Measurements from ENCODE around the gene THRB.

THRB gene

GRCh38 chr3:24372559-24373197 is 122.0 kb downstream of the THRB start:
- no peak for DNase-seq

GRCh38 chr3:24370352-24371090 is 124.1 kb downstream of the THRB start:
- no peak for DNase-seq

- DNase-seq, result no peak
Measured at GRCh38 chr3:24368605-24369004, 126.0 kb downstream of the THRB start.

DNA sequence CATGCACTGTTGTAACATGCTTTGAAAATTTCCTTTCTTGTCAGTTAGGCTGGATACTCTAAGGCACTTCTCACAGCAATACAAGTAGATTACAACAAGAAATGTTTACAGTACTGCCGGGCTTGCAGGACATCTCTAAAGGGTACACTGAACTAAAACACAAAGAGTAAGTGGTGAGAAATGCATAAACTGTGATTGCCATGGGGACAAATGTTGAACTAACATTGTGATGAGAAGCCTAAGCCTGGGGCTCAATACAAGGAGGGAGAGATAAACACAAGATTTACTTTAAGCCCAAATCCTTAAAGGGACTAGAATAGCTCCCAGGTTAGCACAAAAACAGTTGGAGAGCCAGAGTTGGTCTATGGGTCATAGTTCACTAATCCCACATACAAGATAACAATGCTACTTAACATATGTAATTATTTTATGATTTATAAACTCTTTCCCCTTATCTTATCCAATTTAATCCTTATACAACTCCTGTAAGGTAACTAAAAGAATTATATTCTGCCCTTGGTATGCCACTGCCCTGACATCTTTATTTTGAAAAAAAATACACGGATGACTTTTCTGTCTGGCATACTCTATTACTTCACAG is 126.9 kb downstream of the THRB start:
- DNase-seq, result no peak

GRCh38 chr3:24367216-24367615 is 127.4 kb downstream of the THRB start:
- DNase-seq, result no peak

DNA sequence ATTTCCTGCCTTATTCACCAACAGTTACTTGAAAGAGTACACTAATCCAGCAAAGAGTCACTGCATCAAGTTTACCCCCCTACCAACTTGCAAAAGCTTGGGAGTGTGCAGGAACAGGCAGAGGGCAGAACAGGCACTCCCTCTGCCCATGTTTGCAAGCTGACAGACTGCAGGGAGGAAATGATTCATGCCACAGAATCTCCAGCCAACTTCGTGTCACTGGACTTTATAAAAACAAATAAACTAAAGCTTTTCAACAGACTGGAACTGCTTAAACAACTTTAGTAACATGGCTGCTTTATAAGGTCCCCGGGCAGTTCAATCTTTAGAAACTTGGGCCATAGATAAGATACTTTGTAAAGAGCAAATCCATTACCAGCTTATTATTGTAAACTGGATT is 129.5 kb downstream of the THRB start:
- DNase-seq, result no peak

- DNase-seq, result no peak
Measured at GRCh38 chr3:24364359-24364758, 130.3 kb downstream of the THRB start.

- no peak for DNase-seq
Measured at GRCh38 chr3:24363242-24363641, 131.4 kb downstream of the THRB start.

DNA sequence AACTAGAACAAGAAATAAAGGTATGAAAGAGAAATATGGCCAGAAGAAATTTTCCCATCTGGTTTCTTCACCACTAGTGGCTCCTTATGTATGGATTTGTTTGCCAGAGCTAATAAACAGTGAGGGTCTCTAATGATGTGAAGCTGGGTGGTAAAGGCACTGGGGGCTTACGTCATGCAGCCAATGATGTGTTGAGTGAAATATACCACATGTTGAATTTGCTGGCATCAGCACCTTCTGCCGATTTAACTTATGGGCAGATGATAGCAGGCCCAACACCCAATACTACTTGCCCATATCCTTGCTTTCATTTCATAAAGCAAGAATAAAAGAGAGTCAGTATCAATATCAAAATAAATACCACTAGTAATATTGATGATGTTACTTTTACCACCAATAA is 133.0 kb downstream of the THRB start:
- DNase-seq, result no peak

- no peak for DNase-seq
Measured at GRCh38 chr3:24360957-24361356, 133.7 kb downstream of the THRB start.

- no peak for DNase-seq
Measured at GRCh38 chr3:24359645-24360462, 134.8 kb downstream of the THRB start.

DNA sequence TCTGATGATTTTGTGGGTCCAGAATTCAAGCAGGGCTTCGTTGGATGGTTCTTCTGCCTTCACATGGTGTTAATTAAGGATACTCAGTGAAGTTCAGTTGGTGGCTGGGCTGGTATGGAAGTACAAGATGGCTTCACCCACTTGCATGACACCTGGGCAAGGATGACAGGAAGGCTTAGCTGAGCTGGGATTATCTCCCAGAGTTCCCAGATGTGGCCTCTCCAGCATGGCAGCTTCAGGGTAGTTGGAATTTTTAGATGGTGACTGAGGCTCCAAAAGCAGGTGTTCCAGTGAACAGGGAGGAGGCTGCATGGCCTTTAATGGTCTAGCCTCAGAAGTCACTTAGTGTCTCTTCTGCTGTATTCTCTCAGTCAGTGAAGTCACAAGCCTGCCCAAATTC is 135.5 kb downstream of the THRB start:
- no peak for DNase-seq

DNA sequence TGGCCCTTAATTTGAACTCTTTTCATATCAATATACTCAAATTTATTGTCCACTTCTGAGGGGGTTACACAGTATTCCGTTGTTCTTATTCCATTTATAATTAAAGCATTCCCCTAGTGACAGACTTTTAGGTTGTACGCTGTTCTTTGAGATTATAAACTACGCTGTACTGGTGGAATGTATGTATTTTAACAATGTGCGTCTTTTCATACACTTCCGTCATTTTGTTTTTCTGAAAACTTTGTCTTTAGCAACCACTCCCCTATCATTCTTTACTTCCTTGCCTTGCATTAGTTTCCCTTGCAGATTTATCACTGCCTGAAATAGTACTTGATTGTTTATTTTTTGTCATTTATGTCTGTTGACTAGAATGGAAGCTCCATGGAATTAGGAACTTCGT is 137.0 kb downstream of the THRB start:
- no peak for DNase-seq

DNA sequence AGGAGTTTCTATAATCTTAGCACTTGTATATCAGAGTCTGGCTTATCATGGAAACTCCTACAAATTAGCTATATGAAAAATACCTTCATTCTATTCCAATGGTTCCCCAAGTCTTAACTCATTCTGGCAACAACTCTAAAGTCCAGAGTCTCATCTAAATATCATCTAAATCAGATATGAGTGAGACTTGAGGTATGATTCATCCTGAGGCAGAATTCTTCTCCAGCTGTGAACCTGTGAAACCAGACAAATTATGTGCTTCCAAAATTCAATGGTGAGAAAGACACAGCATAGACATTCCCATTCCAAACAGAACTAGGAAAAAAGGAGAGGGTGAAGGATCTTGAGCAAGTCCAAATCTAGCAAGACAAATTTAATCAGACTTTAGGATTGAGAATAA is 138.8 kb downstream of the THRB start:
- DNase-seq, result no peak

DNA sequence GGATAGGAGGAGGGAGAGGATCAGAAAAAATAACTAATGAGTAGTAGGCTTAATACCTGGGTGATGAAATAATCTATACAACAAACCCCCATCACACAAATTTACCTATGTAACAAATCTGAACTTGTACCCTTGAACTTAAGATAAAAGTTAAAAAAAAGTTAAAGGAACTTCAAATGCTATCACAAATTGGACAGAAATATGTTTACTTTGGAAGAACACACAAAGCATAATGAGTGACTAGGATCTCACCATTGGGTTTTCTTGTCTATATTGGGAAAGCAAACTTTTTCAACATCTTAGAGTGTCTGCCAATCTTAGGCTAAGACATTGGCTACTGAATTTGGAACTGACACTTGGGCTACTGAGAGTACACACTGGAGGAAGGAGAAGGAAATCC is 140.4 kb downstream of the THRB start:
- no peak for DNase-seq

DNA sequence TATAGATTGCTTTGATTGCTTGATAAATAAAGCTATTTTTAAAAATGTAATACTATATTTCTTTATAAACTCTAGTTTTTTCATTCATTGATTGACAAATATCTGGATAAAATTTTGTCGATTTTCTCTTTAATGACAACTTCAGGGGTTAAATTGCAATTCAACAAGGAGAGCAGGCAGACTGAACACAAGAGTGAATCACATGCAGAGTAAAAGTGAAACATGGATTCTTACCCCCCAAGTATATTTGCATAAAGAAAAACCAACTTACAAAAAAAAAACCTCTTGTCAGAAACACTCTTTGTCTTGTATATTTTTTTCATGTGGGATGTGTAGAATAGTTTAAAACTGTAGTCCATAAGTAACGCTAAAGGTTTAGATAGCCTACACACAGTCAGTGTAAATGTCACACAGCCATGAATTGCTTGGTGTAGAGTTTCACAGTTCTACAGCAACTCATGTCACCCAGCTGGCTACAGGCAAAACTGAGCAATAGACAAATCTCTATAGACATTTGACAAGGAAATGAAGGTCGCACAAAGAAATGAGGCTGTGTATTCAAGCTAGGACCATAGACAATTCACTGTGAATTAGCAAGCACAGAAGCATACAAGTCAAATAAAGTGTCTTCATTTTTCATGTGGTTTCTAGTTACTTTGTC is 141.6 kb downstream of the THRB start:
- no peak for DNase-seq

DNA sequence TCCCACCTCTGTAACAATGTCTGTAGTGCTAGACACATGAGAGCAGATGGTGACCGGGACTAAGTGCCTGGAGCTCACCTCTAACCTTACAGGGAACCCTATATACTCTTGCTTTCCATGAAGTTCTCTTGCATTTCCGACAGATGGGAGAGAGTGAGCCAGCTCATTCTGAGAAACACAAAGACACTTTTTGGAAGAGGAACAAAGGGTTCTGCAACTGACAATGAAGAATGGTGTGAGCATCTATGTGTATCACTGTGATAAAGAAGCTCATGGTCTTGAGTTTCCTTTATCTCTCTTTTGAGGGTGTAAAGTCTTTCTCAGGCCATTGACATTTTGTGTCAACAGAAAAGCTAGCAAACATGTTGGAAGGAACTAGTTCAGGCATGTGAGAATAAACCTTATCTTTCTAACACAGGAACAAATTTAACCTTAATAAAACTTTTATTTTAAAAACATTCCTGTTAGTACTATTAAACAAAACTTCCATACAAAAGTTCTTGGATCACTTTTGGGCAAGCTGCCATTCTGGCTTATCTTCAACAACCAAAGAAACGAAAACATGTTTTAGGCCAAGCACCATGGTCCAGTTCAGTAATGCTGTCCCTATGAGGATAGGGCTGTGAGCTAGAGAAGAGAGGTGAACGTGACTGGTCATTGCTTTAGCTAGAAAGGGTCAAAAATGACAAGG is 142.7 kb downstream of the THRB start:
- no peak for DNase-seq

- DNase-seq, result no peak
Measured at GRCh38 chr3:24349367-24350019, 145.2 kb downstream of the THRB start.

DNA sequence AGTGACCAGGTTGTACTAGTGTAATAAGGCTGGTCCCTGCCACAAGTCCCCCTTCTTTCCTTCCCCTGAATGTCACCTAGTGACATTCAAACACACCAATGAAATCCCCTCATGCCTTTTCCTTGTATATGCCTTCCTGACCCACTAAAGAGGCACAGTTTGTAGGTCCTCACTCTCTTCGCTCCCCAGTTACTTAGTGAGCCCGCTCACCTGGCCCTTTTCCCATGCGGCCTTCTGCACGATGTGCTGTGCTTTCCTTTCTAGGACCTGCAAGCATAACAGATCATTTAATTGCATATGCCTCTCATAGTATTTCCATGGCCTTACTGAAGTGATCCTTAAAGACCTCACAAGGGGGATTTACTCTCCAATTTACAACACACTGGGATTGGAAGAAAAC is 146.3 kb downstream of the THRB start:
- DNase-seq, result no peak

DNA sequence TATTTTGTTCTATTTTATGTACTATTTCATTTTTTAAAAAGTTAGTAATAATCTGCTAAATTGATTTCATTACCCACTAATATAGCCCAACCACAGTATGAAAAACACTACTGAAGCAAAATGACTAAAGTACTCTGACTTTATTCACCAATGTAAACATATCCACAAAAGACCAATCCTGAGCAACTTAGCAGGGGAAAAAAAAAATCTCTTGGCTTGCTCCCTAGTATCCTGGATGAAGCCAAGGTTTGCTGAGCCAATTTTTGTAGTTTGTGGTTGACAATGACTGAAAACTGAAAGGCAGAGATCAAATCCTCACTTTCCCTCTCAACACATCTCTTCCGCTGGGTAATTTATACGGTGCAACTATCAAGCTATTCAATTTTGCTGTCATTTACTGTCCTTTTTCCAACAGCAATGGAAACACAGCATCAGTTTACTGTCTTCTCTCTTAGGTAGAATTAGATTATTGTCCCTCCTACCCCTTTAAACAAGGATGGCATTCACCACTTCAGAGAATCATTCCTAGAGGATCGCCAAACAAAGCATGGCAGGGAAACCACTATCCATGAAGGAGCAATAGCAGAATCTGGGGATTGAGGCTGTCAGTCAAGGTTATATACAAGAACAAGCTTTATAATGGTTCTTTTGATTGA is 149.7 kb downstream of the THRB start:
- no peak for DNase-seq

GRCh38 chr3:24343084-24343783 is 151.4 kb downstream of the THRB start:
- DNase-seq, result no peak
